Nephron progenitor cell (in vitro differentiated cells): Measurements from ENCODE around the gene CCDC70.
"Not testable (repeated sequence)": the region's sequence is repeated elsewhere in the genome, so short reads cannot be mapped to it uniquely, and the experiment has no call there.

ENCODE experiments used
- DNase-seq: peaks from one replicate; pipeline ENCODE4 v3.0.0; 2021
- H3K27ac Mint-ChIP-seq: 2 replicates; pipeline ENCODE4 v1.8.0; 2021; ENCODE audit warnings: mild to moderate bottlenecking, moderate library complexity, mixed read lengths
- H3K27me3 Mint-ChIP-seq: 2 replicates; pipeline ENCODE4 v1.8.0; 2021; ENCODE audit warnings: mild to moderate bottlenecking, low read depth, mixed read lengths; ENCODE audit not compliant: poor library complexity
- H3K36me3 Mint-ChIP-seq: 2 replicates; pipeline ENCODE4 v1.8.0; 2021; ENCODE audit warnings: low read depth, mixed read lengths
- H3K4me1 Mint-ChIP-seq: 2 replicates; pipeline ENCODE4 v1.8.0; 2021; ENCODE audit warnings: mixed read lengths
- H3K4me3 Mint-ChIP-seq: 2 replicates; pipeline ENCODE4 v1.8.0; 2021; ENCODE audit warnings: mild to moderate bottlenecking, moderate library complexity, mixed read lengths
- H3K9me3 Mint-ChIP-seq: 2 replicates; pipeline ENCODE4 v1.8.0; 2021; ENCODE audit warnings: mild to moderate bottlenecking, moderate library complexity, mixed read lengths
- CTCF ChIP-seq: fragments of 200-600 bp; sonication (generic); IDR thresholded peaks from 2 replicates; pipeline ENCODE4 v1.5.0; 2021; ENCODE audit warnings: antibody characterized with exemption

Gene CCDC70

GRCh38 chr13:51822106-51822815, 39.5 kb upstream of the CCDC70 start:
- no peak for DNase-seq
- Mint-ChIP-seq H3K4me3 (no peak overlapping the region), H3K4me1 (peaks cover 9% of the 10 kb centered on the region), H3K9me3 (no peaks in the 10 kb centered on the region), H3K27me3 (peaks cover 20% of the 10 kb centered on the region), H3K36me3 (no peaks in the 10 kb centered on the region), H3K27ac (no peak overlapping the region)
- TF ChIP-seq CTCF, result no peak

- Mint-ChIP-seq H3K27me3 (peaks cover 20% of the 10 kb centered on the region), H3K27ac (no peak overlapping the region), H3K36me3 (no peaks in the 10 kb centered on the region), H3K4me1 (peaks cover 9% of the 10 kb centered on the region), H3K4me3 (no peak overlapping the region), H3K9me3 (no peaks in the 10 kb centered on the region)
- DNase-seq, result no peak
- no peak for TF ChIP-seq CTCF
Observed at GRCh38 chr13:51823359-51823758, 38.4 kb upstream of the CCDC70 start.

GRCh38 chr13:51823863-51824262, 37.9 kb upstream of the CCDC70 start:
- peaks cover 6% of the 10 kb centered on the region for H3K4me1 Mint-ChIP-seq
- no peaks in the 10 kb centered on the region for H3K9me3 Mint-ChIP-seq
- TF ChIP-seq CTCF, result no peak
- DNase-seq, result no peak
- H3K27me3 Mint-ChIP-seq, result peaks cover 17% of the 10 kb centered on the region
- no peak overlapping the region for H3K27ac Mint-ChIP-seq
- no peak overlapping the region for H3K4me3 Mint-ChIP-seq
- no peaks in the 10 kb centered on the region for H3K36me3 Mint-ChIP-seq

GRCh38 chr13:51824712-51825111, 37.1 kb upstream of the CCDC70 start:
- H3K27me3 Mint-ChIP-seq, result peaks cover 11% of the 10 kb centered on the region
- not testable (repeated sequence) for H3K27ac Mint-ChIP-seq, H3K4me3 Mint-ChIP-seq, H3K4me1 Mint-ChIP-seq, H3K9me3 Mint-ChIP-seq, DNase-seq, H3K36me3 Mint-ChIP-seq

- no peak for DNase-seq
- no peak overlapping the region for H3K4me3 Mint-ChIP-seq
- no peaks in the 10 kb centered on the region for H3K36me3 Mint-ChIP-seq
- no peak for TF ChIP-seq CTCF
- no peaks in the 10 kb centered on the region for H3K9me3 Mint-ChIP-seq
- H3K4me1 Mint-ChIP-seq, result no peaks in the 10 kb centered on the region
- H3K27me3 Mint-ChIP-seq, result peaks cover 11% of the 10 kb centered on the region
- H3K27ac Mint-ChIP-seq, result no peak overlapping the region
Observed at GRCh38 chr13:51825165-51825592, 36.6 kb upstream of the CCDC70 start.

- Mint-ChIP-seq H3K27ac (no peak overlapping the region), H3K4me1 (no peaks in the 10 kb centered on the region), H3K36me3 (no peaks in the 10 kb centered on the region), H3K27me3 (peaks cover 11% of the 10 kb centered on the region), H3K4me3 (no peak overlapping the region), H3K9me3 (no peaks in the 10 kb centered on the region)
- DNase-seq, result no peak
- no peak for TF ChIP-seq CTCF
Observed at GRCh38 chr13:51825681-51826254, 36.0 kb upstream of the CCDC70 start.
